Caco-2 (cell line): Measurements from ENCODE around the gene WDR86. TPM values are rescaled to one million over a fixed set of nuclear protein-coding genes. Genes with fewer than 3 reads are reported as not detected.

Experiments
- BruUV-seq: library from RNA; stranded (reverse); fragments of 400-500 nt; replicated peaks from 2 replicates; lab custom pipeline; 2021; lab: Mats Ljungman, UMichigan
- CTCF ChIA-PET: fragments of 300-600 bp; sonication (Branson Sonifier 250); formaldehyde crosslinking; loops from one replicate; lab custom pipeline; 2022; ENCODE audit warnings: antibody characterized with exemption; lab: Charles Lee
- POLR2A ChIA-PET: fragments of 300-600 bp; sonication (Branson Sonifier 250); formaldehyde crosslinking; loops from one replicate; lab custom pipeline; 2022; ENCODE audit warnings: antibody characterized with exemption; lab: Charles Lee
- DNase-seq, 2 experiments: peaks; one replicate each; pipeline versions ENCODE4 v3.0.0 to v3.0.0-alpha.2; 2020 to 2022
- H3K27me3 ChIP-seq: replicated peaks from 2 replicates; pipeline ENCODE4 v1.6.0; 2011; ENCODE audit warnings: low read length; ENCODE audit not compliant: control insufficient read depth, insufficient read depth
- H3K36me3 ChIP-seq: 2 replicates; pipeline ENCODE4 v1.5.1; 2011; ENCODE audit warnings: low read length; ENCODE audit not compliant: control insufficient read depth, insufficient read depth
- H3K4me1 ChIP-seq: fragments of 250-450 bp; sonication (Bioruptor Pico); 2 replicates; pipeline ENCODE4 v1.5.1; 2020; ENCODE audit warnings: mild to moderate bottlenecking
- H3K4me3 ChIP-seq: 2 replicates; pipeline ENCODE4 v1.5.1; 2011; ENCODE audit warnings: low read depth, mild to moderate bottlenecking, control low read depth, low read length
- H3K9me3 ChIP-seq: fragments of 250-450 bp; sonication (Bioruptor Pico); 2 replicates; pipeline ENCODE4 v1.5.1; 2020; ENCODE audit warnings: mild to moderate bottlenecking, moderate library complexity
- H3K27ac Mint-ChIP-seq: one replicate; pipeline ENCODE4 v1.8.0; 2022; ENCODE audit warnings: mixed read lengths; ENCODE audit not compliant: unreplicated experiment
- H3K27me3 Mint-ChIP-seq: one replicate; pipeline ENCODE4 v1.8.0; 2022; ENCODE audit warnings: mixed read lengths; ENCODE audit not compliant: insufficient read depth, unreplicated experiment
- H3K36me3 Mint-ChIP-seq: one replicate; pipeline ENCODE4 v1.8.0; 2022; ENCODE audit warnings: mild to moderate bottlenecking, mixed read lengths; ENCODE audit not compliant: insufficient read depth, unreplicated experiment
- H3K4me1 Mint-ChIP-seq: one replicate; pipeline ENCODE4 v1.8.0; 2022; ENCODE audit warnings: low read depth, mixed read lengths; ENCODE audit not compliant: unreplicated experiment
- H3K4me3 Mint-ChIP-seq: one replicate; pipeline ENCODE4 v1.8.0; 2022; ENCODE audit warnings: mild to moderate bottlenecking, moderate library complexity, mixed read lengths; ENCODE audit not compliant: unreplicated experiment
- H3K9me3 Mint-ChIP-seq: one replicate; pipeline ENCODE4 v1.8.0; 2022; ENCODE audit warnings: mixed read lengths; ENCODE audit not compliant: unreplicated experiment
- intact Hi-C: fragments of 100-400 bp; cut with micrococcal nuclease; formaldehyde crosslinking; loops from one replicate; pipeline ENCODE4 v1.10.0; 2022; ENCODE audit not compliant: unreplicated experiment
- total RNA-seq: library from RNA; stranded (reverse); gene quantifications from 2 replicates; pipeline ENCODE4 v1.2.3, GENCODE V29; 2022
- TF ChIP-seq, protein P1 (sequence below), 2 experiments: fragments of 200-600 bp in 1 of 2; IDR thresholded peaks; 1 replicate in 1 of 2; 2 replicates in 1 of 2; pipeline versions ENCODE4 v1.5.1 to v1.8.0; 2011 to 2022; ENCODE audit warnings: antibody characterized with exemption in 1 of 2, control low read depth in 1 of 2, inconsistent platforms in 1 of 2, low read depth in 1 of 2, low read length in 1 of 2, mild to moderate bottlenecking in 1 of 2, moderate library complexity in 1 of 2; ENCODE audit not compliant: insufficient read depth in 1 of 2, severe bottlenecking in 1 of 2, unreplicated experiment in 1 of 2

Gene WDR86
- total RNA-seq, 1 experiment from 2014 or later, result 0.52 TPM

DNA sequence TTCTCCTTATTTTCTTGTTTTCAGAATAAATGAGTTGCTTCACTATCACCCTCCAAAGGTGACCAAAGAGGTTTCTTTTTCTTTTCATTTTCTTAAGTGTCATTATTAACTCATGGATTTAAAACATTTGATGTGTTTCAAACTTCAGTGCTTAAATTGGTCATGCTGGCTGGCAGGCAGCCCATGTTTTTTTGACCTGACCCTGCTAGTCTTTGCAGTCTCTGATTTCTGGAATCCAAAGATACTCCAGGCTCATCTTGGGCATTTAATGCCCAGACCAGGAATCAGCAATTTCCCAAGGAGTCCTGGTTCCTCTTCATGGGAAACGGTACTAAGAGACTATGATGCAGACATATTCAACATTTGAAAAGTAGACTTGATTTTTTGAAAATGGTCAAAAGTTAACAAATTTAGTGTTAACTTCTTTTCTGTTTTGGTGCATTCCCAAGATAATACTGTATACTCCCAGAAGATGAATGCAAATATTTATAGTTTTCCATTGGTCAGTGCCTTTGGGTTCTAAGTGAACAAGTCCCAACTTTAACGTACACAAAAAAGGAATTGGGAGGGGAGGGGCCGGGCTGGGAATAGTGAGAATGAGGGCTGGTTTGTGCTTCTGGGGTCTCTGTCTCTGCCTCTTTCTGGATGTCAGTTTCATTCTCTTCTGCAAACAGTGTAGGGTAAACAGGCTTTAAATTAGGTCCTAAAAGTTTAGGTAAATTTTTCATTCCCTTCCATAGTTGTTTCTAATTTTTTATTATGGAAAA, 48.5 kb downstream of the WDR86 start:
- intact Hi-C loops, result no loop called here
- no peaks in the 10 kb centered on the region for H3K4me1 Mint-ChIP-seq
- Histone ChIP-seq H3K4me3 (no peak overlapping the region), H3K9me3 (no peaks in the 10 kb centered on the region), H3K4me1 (no peaks in the 10 kb centered on the region), H3K36me3 (no peaks in the 10 kb centered on the region; the same call in 1 of the 2 replicates), H3K27me3 (no peaks in the 10 kb centered on the region)
- no peaks in the 10 kb centered on the region for H3K9me3 Mint-ChIP-seq
- no peak overlapping the region for H3K27ac Mint-ChIP-seq
- ChIA-PET POLR2A (no interaction called here), CTCF (no interaction called here)
- TF ChIP-seq, protein P1, sequence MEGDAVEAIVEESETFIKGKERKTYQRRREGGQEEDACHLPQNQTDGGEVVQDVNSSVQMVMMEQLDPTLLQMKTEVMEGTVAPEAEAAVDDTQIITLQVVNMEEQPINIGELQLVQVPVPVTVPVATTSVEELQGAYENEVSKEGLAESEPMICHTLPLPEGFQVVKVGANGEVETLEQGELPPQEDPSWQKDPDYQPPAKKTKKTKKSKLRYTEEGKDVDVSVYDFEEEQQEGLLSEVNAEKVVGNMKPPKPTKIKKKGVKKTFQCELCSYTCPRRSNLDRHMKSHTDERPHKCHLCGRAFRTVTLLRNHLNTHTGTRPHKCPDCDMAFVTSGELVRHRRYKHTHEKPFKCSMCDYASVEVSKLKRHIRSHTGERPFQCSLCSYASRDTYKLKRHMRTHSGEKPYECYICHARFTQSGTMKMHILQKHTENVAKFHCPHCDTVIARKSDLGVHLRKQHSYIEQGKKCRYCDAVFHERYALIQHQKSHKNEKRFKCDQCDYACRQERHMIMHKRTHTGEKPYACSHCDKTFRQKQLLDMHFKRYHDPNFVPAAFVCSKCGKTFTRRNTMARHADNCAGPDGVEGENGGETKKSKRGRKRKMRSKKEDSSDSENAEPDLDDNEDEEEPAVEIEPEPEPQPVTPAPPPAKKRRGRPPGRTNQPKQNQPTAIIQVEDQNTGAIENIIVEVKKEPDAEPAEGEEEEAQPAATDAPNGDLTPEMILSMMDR (IDR thresholded peaks at IDR 0.05; ENCODE audit: insufficient read depth in 1 of 2, low read depth in 1 of 2, low read length in 1 of 2, severe bottlenecking in 1 of 2, unreplicated experiment in 1 of 2), result no peak
- no peaks in the 10 kb centered on the region for H3K27me3 Mint-ChIP-seq
- peaks cover 64% of the 10 kb centered on the region for H3K36me3 Mint-ChIP-seq
- no TSS peak for BruUV-seq
- DNase-seq, result no peak
- no peak overlapping the region for H3K4me3 Mint-ChIP-seq

DNA sequence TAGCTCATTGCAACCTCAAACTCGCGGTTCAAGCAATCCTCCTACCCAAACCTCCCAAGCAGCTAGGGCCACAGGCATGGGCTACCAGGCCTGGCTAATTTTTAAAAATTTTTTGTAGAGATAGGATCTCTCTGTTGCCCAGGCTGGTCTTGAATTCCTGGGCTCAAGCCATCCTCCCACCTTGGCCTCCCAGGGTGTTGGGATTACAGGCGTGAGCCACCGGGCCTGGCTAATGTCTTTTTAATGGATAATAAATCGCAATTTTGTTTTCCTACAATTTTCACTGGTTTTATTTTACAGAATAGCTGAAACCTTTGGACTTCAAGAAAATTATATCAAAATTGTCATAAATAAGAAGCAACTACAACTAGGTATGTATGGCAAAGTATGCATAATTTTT, 57.3 kb downstream of the WDR86 start:
- H3K36me3 ChIP-seq, result peaks cover 3% of the 10 kb centered on the region
- H3K4me1 ChIP-seq, result peaks cover 14% of the 10 kb centered on the region
- Mint-ChIP-seq H3K4me3 (no peak overlapping the region), H3K9me3 (no peaks in the 10 kb centered on the region), H3K27me3 (no peaks in the 10 kb centered on the region), H3K4me1 (peaks cover 10% of the 10 kb centered on the region), H3K36me3 (peaks cover 65% of the 10 kb centered on the region), H3K27ac (no peak overlapping the region)
- intact Hi-C loops, result no loop called here
- ChIA-PET CTCF (interaction anchor here (0.9 kb wide), 1 partner anchor 37 kb away, joined by 3 read pairs; no protein-coding TSS in a partner anchor), POLR2A (no interaction called here)
- H3K4me3 ChIP-seq, result no peak overlapping the region
- no peak for DNase-seq
- H3K27me3 ChIP-seq, result no peaks in the 10 kb centered on the region
- no TSS peak for BruUV-seq
- TF ChIP-seq, protein P1 (IDR thresholded peaks at IDR 0.05; ENCODE audit: insufficient read depth in 1 of 2, low read depth in 1 of 2, low read length in 1 of 2, severe bottlenecking in 1 of 2, unreplicated experiment in 1 of 2), result no peak
- H3K9me3 ChIP-seq, result no peaks in the 10 kb centered on the region

DNA sequence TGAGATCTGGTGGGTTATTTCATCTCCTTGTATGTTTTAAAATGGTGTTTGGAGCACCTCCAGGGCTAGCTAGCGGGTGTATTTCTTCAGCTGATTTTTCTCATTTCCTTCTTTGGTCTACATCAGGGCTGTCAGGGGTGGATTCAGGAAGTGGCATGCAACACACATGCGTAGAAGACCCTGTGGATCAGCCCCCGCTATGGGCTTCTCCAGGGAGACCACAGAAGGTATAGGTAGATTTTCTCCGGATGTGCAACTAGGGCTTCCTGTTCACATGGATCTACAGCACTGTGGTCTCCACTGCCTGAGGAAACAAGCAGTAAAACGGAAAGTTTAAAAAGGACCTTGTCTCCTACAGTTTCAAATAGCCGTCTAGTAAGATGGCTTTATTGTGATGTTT, 57.9 kb downstream of the WDR86 start:
- CTCF ChIA-PET, result interaction anchor here (0.9 kb wide), 1 partner anchor 37 kb away, joined by 3 read pairs; no protein-coding TSS in a partner anchor
- peaks cover 3% of the 10 kb centered on the region for H3K36me3 ChIP-seq

More for the DNA sequence above, 57.9 kb downstream of the WDR86 start:
- intact Hi-C loops, result no loop called here
- Mint-ChIP-seq H3K27me3 (no peaks in the 10 kb centered on the region), H3K36me3 (peaks cover 65% of the 10 kb centered on the region), H3K4me3 (no peak overlapping the region), H3K4me1 (peaks cover 10% of the 10 kb centered on the region), H3K27ac (no peak overlapping the region), H3K9me3 (no peaks in the 10 kb centered on the region)
- no peak overlapping the region for H3K4me3 ChIP-seq
- H3K4me1 ChIP-seq, result peaks cover 16% of the 10 kb centered on the region
- POLR2A ChIA-PET, result no interaction called here
- H3K27me3 ChIP-seq, result no peaks in the 10 kb centered on the region
- TF ChIP-seq, protein P1 (IDR thresholded peaks at IDR 0.05; ENCODE audit: insufficient read depth in 1 of 2, low read depth in 1 of 2, low read length in 1 of 2, severe bottlenecking in 1 of 2, unreplicated experiment in 1 of 2), result no peak
- no TSS peak for BruUV-seq
- no peaks in the 10 kb centered on the region for H3K9me3 ChIP-seq
- no peak for DNase-seq
